ENCODE data around the gene OTOGL. TPM values are rescaled to one million over a fixed set of nuclear protein-coding genes. Genes with fewer than 3 reads are reported as not detected.

OTOGL gene
- polyA plus RNA-seq, 2 of the 4 experiments (the other 2 are of a cell fraction): 0.04 TPM; not detected in 1

- H3K4me2 ChIP-seq: no peak overlapping the region
- FAIRE-seq (no peak), DNase-seq (ENCODE audit: low read depth in 1 of 2, low spot score in 1 of 2) (no peak), ATAC-seq (no peak)
- H3K27ac ChIP-seq: no peak overlapping the region
- CTCF ChIA-PET: interaction anchor here (0.8 kb wide), 1 partner anchor 87 kb away, joined by 4 read pairs; no protein-coding TSS in a partner anchor
- no peaks in the 10 kb centered on the region for H3K4me1 ChIP-seq
- TF ChIP-seq RAD21 (conservative IDR thresholded peaks at IDR 0.05 in 1 of 2, IDR thresholded peaks at IDR 0.05 in 1 of 2) (no peak), FOSL2 (IDR thresholded peaks at IDR 0.05) (no peak), FOSL2 (CRISPR knock-in tag; IDR thresholded peaks at IDR 0.05) (no peak), CHD2 (IDR thresholded peaks at IDR 0.05; ENCODE audit: low read length, partially characterized antibody) (no peak), MAZ (IDR thresholded peaks at IDR 0.05; ENCODE audit: borderline replicate concordance, low read depth, low read length) (no peak), HOXA7 (CRISPR knock-in tag; IDR thresholded peaks at IDR 0.05) (no peak), BHLHE40 (IDR thresholded peaks at IDR 0.05; ENCODE audit: low read depth, low read length) (no peak), KDM5A (IDR thresholded peaks at IDR 0.05) (no peak), CEBPB (IDR thresholded peaks at IDR 0.05) (no peak), ZC3H11A (IDR thresholded peaks at IDR 0.05) (no peak), NR3C1 (IDR thresholded peaks at IDR 0.05) (no peak), POLR2AphosphoS2 (conservative IDR thresholded peaks at IDR 0.05; ENCODE audit: low read length) (no peak)
- TF ChIP-seq, protein P1, sequence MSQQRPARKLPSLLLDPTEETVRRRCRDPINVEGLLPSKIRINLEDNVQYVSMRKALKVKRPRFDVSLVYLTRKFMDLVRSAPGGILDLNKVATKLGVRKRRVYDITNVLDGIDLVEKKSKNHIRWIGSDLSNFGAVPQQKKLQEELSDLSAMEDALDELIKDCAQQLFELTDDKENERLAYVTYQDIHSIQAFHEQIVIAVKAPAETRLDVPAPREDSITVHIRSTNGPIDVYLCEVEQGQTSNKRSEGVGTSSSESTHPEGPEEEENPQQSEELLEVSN (IDR thresholded peaks at IDR 0.05; ENCODE audit: borderline replicate concordance, low read depth): no peak
- POLR2A ChIA-PET: no interaction called here
- no peak overlapping the region for H3K4me3 ChIP-seq
- no peaks in the 10 kb centered on the region for H3K9me3 ChIP-seq
Measured at GRCh38 chr12:80317307-80317706, 218.0 kb downstream of the OTOGL start.

GRCh38 chr12:80317899-80318298, 218.6 kb downstream of the OTOGL start:
- 0% methylated on average over 1 of the region's 1 CpG for WGBS (ENCODE audit: missing lambda C conversion rate)
- no peak for FAIRE-seq
- ATAC-seq: no peak
- no peak for DNase-seq (ENCODE audit: low read depth in 1 of 2, low spot score in 1 of 2)
- CTCF ChIA-PET: interaction anchor here (0.8 kb wide), 1 partner anchor 86 kb away, joined by 4 read pairs; no protein-coding TSS in a partner anchor
- Histone ChIP-seq H3K4me2 (no peak overlapping the region), H3K4me1 (no peaks in the 10 kb centered on the region), H3K27ac (no peak overlapping the region), H3K4me3 (no peak overlapping the region), H3K9me3 (no peaks in the 10 kb centered on the region)
- POLR2A ChIA-PET: no interaction called here
- TF ChIP-seq NFE2L2 (conservative IDR thresholded peaks at IDR 0.05; ENCODE audit: low read length) (no peak), HMGXB4 (CRISPR knock-in tag; IDR thresholded peaks at IDR 0.05; ENCODE audit: borderline replicate concordance) (no peak), RFX5 (IDR thresholded peaks at IDR 0.05) (no peak), KDM5A (IDR thresholded peaks at IDR 0.05) (no peak), NPAS2 (CRISPR knock-in tag; IDR thresholded peaks at IDR 0.05; ENCODE audit: borderline replicate concordance) (no peak), GATA3 (IDR thresholded peaks at IDR 0.05; ENCODE audit: borderline replicate concordance) (no peak), KDM1A (IDR thresholded peaks at IDR 0.05; ENCODE audit: low read depth) (no peak), EHF (CRISPR knock-in tag; IDR thresholded peaks at IDR 0.05) (no peak), RAD21 (conservative IDR thresholded peaks at IDR 0.05 in 1 of 2, IDR thresholded peaks at IDR 0.05 in 1 of 2) (no peak), MAZ (IDR thresholded peaks at IDR 0.05; ENCODE audit: borderline replicate concordance, low read depth, low read length) (no peak), RNF2 (IDR thresholded peaks at IDR 0.05; ENCODE audit: borderline replicate concordance, low read depth) (no peak)
- TF ChIP-seq, protein P1 (IDR thresholded peaks at IDR 0.05; ENCODE audit: borderline replicate concordance, low read depth): no peak
- TF ChIP-seq, protein P2, sequence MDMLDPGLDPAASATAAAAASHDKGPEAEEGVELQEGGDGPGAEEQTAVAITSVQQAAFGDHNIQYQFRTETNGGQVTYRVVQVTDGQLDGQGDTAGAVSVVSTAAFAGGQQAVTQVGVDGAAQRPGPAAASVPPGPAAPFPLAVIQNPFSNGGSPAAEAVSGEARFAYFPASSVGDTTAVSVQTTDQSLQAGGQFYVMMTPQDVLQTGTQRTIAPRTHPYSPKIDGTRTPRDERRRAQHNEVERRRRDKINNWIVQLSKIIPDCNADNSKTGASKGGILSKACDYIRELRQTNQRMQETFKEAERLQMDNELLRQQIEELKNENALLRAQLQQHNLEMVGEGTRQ (IDR thresholded peaks at IDR 0.05): no peak
